ENCODE measurements around the gene B4GALT1.

B4GALT1 gene, protein sequence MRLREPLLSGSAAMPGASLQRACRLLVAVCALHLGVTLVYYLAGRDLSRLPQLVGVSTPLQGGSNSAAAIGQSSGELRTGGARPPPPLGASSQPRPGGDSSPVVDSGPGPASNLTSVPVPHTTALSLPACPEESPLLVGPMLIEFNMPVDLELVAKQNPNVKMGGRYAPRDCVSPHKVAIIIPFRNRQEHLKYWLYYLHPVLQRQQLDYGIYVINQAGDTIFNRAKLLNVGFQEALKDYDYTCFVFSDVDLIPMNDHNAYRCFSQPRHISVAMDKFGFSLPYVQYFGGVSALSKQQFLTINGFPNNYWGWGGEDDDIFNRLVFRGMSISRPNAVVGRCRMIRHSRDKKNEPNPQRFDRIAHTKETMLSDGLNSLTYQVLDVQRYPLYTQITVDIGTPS

DNA sequence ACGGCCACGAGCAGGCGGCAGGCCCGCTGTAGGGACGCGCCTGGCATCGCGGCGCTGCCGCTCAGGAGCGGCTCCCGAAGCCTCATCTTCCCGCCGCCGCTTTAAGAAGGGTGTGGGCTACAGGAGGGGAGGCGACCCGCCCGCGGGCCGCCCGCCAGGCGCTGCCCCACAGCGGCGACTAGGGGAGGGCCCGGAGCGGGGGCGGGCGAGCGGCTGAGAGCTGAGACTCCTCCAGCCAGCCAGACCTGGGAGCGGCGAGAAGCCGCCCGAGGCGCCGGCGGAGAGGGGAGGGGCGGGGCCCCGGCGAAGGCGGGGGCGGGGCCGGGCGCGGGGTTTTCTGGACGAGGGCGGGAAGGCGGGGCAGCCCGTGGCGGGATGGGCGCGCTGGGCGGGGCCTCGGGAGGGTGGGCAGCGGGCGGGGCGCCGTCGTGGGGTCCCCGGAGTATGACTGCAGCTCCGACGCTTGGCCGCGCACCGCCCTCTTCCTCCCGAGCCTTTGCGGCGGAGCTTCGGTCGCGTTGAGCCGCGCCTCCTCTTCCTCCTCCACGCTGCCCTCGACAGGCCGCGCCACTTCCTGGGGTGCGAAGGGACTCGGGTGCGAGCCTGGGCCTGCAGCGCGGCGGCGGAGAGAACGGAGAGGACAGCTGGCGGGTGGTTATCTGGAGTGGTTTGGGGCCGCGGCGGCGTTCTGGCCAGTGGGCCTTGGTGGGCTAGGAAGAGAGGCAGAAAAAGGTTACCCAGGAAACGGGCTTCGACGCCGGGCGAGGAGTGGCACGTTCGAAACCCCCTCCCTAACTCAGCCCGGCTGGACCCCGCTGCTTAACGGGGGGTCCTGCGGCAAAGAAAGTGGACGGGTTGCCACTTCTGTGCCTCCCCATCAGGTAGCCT is at the start of gene B4GALT1:
TSS of gene B4GALT1 (minus strand) at position 253 of the 888 bp plus-strand sequence. CDS start at position 86, 167 bp downstream.
- ATAC-seq: peak; percentile 86
- H3K4me1 Mint-ChIP-seq: peaks cover 75% of the 10 kb centered on the region
- no peaks in the 10 kb centered on the region for H3K9me3 Mint-ChIP-seq
- H3K27me3 Mint-ChIP-seq: no peaks in the 10 kb centered on the region
- DNase-seq: peak; percentile 91 to 92
- H3K4me3 Mint-ChIP-seq: peak within 1 kb of the TSS; percentile 98
- peak within 1 kb of the TSS; percentile 96 to 98 for H3K27ac Mint-ChIP-seq

DNA sequence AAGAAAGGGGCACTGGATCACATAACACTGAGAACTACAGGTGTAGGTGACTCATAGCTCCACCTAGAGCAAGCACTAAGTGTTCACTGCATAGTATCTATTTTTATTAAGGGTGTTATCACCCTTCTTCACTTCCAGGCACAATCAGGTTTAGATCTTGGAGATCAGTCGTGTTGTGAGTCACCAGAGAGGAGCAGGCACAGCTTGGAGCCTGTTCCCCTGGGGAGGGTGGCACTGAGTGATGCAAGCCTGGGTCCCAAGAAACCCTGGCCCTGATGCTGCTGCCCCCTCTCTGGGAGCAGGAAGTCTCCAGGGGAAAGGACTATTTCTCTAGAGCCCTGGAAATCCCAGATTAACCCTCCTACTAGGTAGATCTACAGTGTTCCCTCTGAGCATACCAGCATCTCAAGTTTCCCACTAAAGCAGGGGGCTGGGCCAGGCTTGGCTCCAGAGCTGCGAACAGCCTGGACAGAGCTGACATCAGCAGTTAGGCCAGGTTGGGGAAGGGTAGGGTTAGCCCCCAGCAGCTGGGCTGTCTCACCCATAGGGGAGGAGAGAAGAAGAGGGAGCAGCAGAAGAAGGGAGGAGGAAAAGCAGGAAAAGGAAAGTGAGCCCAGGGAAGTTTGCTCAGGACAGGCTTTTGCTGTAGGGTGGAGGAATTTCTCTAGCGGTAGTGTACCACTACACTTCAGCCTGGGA is 44.7 kb upstream of the B4GALT1 start:
- peaks cover 9% of the 10 kb centered on the region for H3K4me1 Mint-ChIP-seq
- peaks cover 0 to 2% of the 10 kb centered on the region in 2 donors for H3K9me3 Mint-ChIP-seq
- ATAC-seq: no peak
- DNase-seq: no peak
- H3K4me3 Mint-ChIP-seq: no peak overlapping the region
- H3K27ac Mint-ChIP-seq: peak overlapping the region in 1 of 2 donors; percentile 8
- H3K27me3 Mint-ChIP-seq: no peaks in the 10 kb centered on the region

DNA sequence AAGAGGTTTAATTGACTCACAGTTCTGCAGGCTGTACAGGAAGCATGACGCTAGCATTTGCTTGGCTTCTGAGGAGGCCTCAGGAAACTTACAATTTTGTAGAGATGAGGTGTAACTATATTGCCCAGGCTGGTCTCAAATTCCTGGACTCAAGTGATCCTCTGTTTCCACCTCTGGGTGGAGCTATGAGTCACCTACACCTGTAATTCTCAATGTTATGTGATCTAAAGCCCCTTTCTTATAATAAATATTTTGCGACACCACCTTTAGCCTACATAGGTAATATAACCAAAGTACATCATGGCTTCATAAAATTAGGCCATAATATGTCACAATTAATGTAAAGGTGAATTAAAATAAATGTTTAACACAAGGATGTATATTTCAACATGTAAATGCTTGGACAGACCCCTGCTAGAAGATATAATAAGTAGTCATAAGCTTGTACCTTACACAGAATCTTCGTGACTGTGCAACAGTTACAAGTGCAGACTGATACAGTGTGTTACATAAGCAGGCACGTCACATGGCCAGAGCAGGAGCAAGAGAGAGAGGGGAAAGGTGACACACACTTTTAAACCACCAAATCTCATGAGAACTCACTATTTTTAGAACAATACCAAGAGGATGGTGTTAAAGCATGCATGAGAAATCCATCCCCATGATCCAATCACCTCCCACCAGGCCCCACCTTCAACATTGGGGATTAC is 43.0 kb upstream of the B4GALT1 start:
- Mint-ChIP-seq H3K27ac (no peak overlapping the region), H3K9me3 (peaks cover 0 to 4% of the 10 kb centered on the region in 2 donors), H3K27me3 (no peaks in the 10 kb centered on the region), H3K4me3 (no peak overlapping the region), H3K4me1 (peaks cover 9% of the 10 kb centered on the region)
- ATAC-seq (no peak), DNase-seq (no peak)

DNA sequence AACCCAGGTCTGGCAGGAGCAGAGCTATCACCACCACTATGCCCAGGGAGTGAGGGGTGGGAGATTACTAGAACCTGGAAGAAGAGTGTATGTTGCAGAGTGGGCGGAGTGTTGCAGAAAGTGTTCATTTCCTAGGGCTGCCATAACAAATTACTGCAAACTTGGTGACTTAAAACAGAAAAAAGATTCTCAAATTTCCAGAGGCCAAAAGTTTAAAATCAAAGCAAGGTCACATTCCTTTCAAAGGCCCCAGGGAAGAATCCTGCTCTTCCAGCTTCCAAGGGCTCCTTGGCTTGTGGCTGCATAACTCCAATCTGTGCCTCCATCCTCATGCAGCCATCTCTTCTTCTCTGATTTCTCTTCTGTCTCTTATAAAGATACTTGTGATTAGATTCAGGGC is 42.3 kb upstream of the B4GALT1 start:
- ATAC-seq (no peak), DNase-seq (no peak)
- Mint-ChIP-seq H3K27me3 (no peaks in the 10 kb centered on the region), H3K9me3 (peaks cover 0 to 4% of the 10 kb centered on the region in 2 donors), H3K27ac (peak overlapping the region in 1 of 2 donors; percentile 5), H3K4me1 (peaks cover 9% of the 10 kb centered on the region), H3K4me3 (no peak overlapping the region)

DNA sequence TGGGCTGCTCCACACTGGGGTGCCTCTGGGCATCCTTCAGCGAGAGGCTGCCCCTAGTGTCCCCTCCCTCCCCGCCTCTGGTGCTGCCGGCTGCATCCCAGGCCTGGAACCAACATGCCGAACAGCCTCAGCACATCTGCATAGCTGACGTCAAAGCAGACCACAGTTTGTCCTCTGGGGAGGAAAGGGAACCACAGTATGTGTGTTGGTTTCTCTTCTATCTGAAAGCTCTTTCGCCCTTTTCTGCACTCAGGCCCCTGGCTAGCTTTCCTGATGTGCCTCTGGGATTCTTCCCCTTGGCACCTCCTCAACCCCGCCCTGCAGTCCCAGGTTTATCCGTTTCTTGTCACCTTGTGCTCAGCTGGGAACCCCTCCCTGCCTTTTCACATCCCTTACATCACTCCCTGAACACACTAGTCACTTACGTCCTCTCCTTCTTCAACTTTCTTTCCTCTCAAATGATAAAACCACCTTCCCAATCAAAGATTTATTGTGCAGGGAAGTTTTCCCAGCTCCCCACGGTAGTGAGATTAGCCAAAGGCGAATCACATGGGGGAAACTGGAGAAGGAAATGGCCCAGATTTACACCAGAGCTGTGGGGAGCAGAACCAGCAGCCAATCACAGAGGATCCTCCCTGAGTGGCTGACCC is 35.5 kb upstream of the B4GALT1 start:
- DNase-seq (peak; percentile 30 to 56), ATAC-seq (peak; percentile 98)
- H3K27ac Mint-ChIP-seq: no peak overlapping the region
- peaks cover 7% of the 10 kb centered on the region for H3K27me3 Mint-ChIP-seq
- peak overlapping the region; percentile 39 to 42 for H3K4me3 Mint-ChIP-seq
- H3K4me1 Mint-ChIP-seq: peaks cover 17% of the 10 kb centered on the region
- peaks cover 0 to 4% of the 10 kb centered on the region in 2 donors for H3K9me3 Mint-ChIP-seq

DNA sequence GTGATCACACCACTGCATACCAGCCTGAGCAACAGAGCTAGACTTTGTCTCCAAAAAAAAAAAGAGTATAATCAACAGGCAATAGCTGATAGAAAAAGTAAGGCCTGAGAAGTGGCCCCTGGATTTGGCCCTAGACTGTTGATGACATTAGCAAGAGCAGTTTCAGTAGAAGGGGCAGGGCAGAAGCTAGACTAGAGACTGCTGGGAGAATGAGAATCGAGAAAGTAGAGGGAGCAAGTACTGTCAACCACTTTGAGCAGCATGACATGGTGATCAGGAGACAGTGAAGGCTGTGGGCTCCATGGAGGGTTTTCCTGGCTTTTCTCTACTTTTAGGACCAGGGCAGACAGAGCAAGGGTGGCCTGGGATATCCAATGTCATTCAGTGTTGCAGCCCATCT is 34.9 kb upstream of the B4GALT1 start:
- Mint-ChIP-seq H3K27ac (peak overlapping the region in 1 of 2 donors; percentile 86), H3K4me1 (peaks cover 17% of the 10 kb centered on the region), H3K9me3 (peaks cover 0 to 4% of the 10 kb centered on the region in 2 donors), H3K4me3 (peak overlapping the region; percentile 17 to 28), H3K27me3 (peaks cover 7% of the 10 kb centered on the region)
- peak; percentile 64 for ATAC-seq
- DNase-seq: no peak

DNA sequence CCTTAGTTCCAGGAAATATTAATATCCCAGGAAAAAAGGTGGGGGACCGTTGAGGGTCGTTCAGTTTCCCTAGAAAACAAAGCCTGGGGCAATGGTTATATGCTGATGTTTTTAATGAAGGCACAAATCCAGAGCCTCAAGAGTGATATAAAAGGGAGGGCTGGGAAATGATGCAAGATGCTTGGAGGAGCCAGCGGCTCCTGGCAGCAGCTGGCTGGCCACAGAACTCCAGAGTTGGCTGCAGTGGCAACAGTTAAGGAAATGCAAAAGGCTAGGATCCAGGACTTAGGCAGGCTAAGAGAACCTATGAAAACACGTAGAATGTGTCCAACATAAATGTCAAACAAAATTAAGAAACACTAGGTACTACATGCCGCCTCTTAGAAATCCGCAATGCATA is 31.0 kb upstream of the B4GALT1 start:
- H3K4me3 Mint-ChIP-seq: no peak overlapping the region
- H3K9me3 Mint-ChIP-seq: no peaks in the 10 kb centered on the region
- peaks cover 17% of the 10 kb centered on the region for H3K4me1 Mint-ChIP-seq
- H3K27me3 Mint-ChIP-seq: no peaks in the 10 kb centered on the region
- DNase-seq (no peak), ATAC-seq (no peak)
- H3K27ac Mint-ChIP-seq: no peak overlapping the region

DNA sequence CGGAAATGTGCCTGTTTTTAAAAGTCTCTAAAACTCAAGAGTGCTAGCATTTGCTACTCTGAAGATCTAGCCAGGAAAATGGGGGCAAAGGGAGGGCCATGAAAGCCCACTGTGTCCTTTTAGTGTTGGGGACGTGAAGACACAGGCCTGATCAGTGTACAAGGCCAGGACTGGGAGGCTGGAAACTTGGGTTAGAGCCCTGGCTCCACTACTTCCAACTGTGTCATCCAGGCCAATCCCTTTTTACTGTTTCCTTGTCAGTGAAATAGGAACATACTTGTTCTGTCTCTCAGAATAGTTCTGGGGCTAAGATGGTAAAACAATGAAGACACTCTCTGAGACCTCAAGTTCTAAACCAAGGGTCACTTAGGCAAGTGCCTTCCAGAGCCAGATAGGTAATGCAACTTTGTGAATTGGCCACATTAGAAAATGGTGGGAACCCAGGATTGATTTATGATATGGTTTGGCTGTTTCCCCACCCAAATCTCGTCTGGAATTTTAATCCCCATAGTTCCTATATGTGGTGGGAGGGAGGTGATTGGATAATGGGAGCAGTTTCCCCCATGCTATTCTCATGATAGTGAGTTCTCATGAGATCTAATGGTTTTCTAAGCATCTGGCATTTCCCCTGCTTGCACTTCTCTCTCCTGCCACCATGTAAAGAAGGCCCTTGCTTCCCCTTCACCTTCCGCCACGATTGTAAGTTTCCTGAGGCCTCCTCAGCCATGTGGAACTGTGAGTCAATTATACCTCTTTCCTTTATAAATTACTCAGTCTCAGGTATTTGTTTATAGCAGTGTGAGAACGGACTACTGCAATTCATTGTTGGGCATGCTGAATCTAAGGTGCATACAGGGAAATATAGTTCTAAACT is 30.4 kb upstream of the B4GALT1 start:
- ATAC-seq: no peak
- Mint-ChIP-seq H3K4me3 (no peak overlapping the region), H3K27ac (peak overlapping the region in 1 of 2 donors; percentile 75), H3K9me3 (no peaks in the 10 kb centered on the region), H3K4me1 (peaks cover 11% of the 10 kb centered on the region), H3K27me3 (no peaks in the 10 kb centered on the region)
- DNase-seq: no peak

DNA sequence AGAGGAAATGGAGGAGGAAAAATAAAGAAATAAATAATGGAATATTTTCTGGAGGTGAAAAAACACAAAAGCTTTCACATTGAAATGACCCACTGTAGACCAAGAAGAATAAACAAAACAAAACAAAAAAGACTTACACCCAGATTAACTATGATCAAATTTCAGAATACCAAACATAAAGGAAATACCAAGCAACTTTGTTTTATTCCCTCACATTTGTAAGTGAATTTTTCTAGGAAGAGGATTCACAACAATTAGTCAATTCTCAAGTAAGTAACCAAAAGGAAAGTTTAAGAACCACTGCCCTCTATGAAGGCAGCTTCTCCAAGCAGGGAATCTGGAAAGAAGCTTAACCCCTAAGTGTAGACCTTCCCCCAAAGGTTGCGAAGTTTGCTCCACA is 29.6 kb upstream of the B4GALT1 start:
- H3K27ac Mint-ChIP-seq: no peak overlapping the region
- H3K9me3 Mint-ChIP-seq: no peaks in the 10 kb centered on the region
- peaks cover 3% of the 10 kb centered on the region for H3K4me1 Mint-ChIP-seq
- ATAC-seq: no peak
- H3K27me3 Mint-ChIP-seq: no peaks in the 10 kb centered on the region
- DNase-seq: no peak
- no peak overlapping the region for H3K4me3 Mint-ChIP-seq

DNA sequence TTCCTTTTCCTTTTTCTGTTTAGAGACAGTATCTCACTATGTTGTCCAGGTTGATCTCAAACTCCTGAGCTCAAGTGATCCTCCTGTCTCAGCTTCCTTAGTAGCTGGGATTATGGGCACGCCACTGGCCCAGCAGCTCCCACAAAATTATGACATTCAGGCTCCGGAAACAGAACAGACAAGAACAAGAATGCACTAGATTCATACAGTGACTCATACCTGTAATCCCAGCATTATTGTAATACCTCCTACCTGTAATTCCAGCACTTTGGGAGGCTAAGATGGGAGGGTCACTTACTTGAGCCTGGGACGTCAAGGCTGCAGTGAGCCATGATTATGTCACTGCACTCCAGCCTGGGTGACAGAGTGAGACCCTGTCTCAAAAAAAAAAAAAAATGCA is 26.7 kb upstream of the B4GALT1 start:
- Mint-ChIP-seq H3K27me3 (no peaks in the 10 kb centered on the region), H3K27ac (no peak overlapping the region), H3K4me1 (no peaks in the 10 kb centered on the region), H3K9me3 (no peaks in the 10 kb centered on the region), H3K4me3 (no peak overlapping the region)
- ATAC-seq: no peak
- no peak for DNase-seq

DNA sequence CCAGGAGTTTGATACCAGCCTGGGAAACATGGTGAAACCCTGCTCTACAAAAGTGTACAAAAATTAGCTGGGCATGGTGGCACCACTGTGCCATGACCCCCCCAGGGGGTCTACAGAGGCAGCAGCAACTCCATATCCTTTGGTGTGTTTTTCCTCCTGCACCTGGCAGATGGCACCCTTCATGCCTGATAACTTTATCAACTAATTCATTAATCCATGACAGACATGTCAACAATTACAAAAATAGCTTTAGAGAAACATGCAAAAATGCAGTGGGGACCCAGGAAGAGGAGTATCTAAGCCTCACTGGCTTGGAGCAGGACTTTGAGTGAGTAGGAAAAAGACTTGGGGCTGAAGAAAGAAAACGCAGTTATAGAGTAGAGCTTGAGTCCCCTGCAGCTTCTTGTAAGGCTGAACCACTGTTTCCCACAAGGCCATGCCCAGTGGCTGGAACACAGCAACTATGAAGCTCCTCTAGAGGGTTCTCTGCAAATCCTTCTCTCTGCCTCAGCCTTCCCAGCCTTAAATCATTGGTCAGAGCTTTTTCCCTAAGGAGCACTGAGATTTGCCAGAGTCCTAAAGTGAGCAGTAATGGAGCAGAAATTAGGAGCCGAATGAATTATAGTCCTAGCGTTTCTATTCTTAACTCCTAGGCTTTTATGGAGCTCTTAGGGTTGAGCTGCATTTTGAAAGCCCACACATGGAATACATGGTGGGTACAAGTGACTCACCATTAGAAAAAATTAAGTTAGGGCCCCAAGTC is 25.5 kb upstream of the B4GALT1 start:
- no peaks in the 10 kb centered on the region for H3K9me3 Mint-ChIP-seq
- no peak overlapping the region for H3K4me3 Mint-ChIP-seq
- no peaks in the 10 kb centered on the region for H3K4me1 Mint-ChIP-seq
- H3K27ac Mint-ChIP-seq: no peak overlapping the region
- H3K27me3 Mint-ChIP-seq: no peaks in the 10 kb centered on the region
- ATAC-seq: no peak
- DNase-seq: no peak

DNA sequence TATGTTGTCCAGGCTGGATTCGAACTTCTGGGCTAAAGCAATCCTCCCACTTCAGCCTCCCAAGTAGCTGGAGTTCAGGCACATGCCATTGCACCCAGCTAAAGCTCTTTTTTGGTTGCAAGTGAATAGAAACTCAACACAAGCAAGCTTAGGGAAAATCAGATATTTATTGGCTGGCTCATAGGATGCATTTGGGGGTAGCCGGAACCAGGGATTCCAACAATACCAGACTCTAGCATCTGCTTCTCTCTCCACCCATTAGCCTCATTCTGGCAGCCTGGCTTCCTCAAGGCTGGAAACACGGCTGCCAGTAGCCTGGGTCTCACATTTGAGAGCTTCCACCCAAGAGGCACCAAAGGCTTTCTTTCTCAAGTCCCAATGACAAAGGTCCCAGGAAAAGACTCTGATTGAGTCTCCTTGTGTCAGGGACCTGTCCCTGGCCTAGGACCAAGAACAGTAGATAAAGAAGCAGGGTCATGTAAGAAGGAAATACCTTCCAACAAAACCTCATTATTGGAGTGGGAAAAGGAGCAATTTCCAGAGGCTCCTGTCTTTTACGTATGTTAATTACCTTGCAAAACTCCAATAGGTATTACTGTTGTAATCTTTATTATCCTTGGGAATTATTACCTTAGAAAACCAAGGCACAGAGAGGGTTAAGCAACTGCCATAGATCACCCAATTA is 23.0 kb upstream of the B4GALT1 start:
- no peak overlapping the region for H3K4me3 Mint-ChIP-seq
- no peaks in the 10 kb centered on the region for H3K27me3 Mint-ChIP-seq
- no peak for ATAC-seq
- H3K9me3 Mint-ChIP-seq: no peaks in the 10 kb centered on the region
- DNase-seq: no peak
- peaks cover 13% of the 10 kb centered on the region for H3K4me1 Mint-ChIP-seq
- no peak overlapping the region for H3K27ac Mint-ChIP-seq

DNA sequence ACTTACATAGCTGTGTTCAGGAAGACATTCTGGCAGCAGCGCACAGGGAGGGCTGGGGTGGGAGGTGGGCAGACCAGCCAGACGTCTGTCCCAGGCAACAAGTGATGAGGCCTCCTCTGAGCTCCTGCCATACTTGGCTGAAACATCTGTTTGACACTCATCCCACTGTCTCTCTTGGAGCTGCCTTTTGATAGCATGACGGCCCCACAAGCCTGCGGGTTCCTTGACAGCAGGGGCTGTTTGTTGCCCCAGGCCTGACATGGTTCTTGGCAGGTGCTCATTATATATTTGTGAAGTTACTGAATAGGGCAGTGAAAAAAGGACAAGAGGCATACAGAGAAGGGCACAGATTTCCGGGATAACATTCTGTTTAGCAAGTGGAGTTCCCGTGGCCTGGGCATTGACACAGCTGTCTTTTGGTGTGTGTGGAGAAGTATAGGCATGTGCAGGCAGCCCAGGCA is 22.2 kb upstream of the B4GALT1 start:
- Mint-ChIP-seq H3K27me3 (no peaks in the 10 kb centered on the region), H3K9me3 (no peaks in the 10 kb centered on the region), H3K4me3 (no peak overlapping the region), H3K27ac (no peak overlapping the region), H3K4me1 (peaks cover 13% of the 10 kb centered on the region)
- ATAC-seq: no peak
- no peak for DNase-seq

Data from stimulated activated naive CD8-positive, alpha-beta T cell treated with anti-CD3 and anti-CD28 coated beads, Interleukin-15, amount 100 ng/mL, for 72 hours (primary cell).